GM21619 (cell line): ENCODE results near the gene HYCC1.
"Not testable (repeated sequence)": the region's sequence is repeated elsewhere in the genome, so short reads cannot be mapped to it uniquely, and the experiment has no call there.

Experiments
- ATAC-seq: cut with Tn5 transposase; IDR thresholded peaks from one replicate; pipeline ENCODE4 v1.9.1; 2021; ENCODE audit not compliant: unreplicated experiment

HYCC1 gene

DNA sequence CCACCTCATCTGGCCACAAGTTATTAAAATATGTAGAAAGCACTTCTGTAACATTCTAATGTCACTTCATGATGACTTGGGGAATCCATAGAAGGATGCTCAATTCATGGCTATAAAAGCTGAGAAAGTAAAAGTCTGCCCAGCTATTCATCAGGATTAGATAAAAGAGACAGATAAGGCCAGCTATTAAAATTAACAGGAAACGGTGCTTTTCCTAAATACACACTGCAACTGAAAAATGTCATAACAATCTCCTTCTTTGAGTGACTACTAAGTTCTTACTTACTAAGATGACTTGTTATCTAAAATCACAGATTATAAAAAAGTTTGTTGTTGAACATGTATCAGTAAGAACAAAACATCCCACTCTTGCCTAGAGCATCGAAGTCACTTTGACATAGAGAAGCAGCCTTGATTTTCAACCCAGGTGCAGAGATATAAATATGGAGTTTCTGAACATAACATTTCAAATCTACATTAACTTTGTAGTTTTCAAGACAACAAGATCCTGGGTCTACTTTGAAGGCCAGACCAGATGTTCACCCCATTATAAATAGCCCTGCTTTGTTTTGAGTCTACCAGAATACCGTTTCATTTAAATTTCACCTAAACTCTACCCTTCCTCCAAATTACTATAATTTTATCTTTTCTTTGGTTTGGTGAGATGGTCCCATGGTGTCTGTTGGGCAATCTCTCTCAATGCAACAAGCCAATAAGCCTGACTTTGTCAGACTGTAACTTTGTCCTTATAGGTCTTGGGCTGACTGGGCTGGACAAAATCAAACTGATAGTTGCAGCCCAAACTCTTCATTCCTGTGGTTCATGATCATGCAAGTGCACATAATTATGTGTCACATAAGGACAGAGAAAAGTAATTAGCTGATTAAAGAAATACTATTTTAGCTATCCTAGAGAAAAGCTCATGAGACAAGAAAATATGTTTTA, 24.0 kb downstream of the HYCC1 start:
- ATAC-seq = no peak

DNA sequence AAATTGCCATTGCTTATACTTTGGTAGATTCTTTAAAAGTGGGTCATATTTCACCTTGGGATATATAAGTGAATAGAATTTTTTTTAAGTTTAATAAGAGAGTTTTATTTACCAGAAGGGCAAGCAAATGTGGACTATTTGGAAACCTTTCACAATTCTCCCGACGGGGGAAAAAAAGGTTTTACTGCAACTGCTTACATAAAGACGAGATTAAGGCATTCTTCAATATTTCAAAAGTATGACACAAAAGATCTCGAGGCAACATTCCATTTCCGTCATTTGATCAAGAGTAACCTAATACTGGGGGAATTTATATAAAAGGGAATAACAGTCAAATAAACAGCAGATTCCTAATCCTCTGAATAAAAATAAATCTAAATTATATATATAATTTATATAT, 28.5 kb downstream of the HYCC1 start:
- ATAC-seq = no peak

DNA sequence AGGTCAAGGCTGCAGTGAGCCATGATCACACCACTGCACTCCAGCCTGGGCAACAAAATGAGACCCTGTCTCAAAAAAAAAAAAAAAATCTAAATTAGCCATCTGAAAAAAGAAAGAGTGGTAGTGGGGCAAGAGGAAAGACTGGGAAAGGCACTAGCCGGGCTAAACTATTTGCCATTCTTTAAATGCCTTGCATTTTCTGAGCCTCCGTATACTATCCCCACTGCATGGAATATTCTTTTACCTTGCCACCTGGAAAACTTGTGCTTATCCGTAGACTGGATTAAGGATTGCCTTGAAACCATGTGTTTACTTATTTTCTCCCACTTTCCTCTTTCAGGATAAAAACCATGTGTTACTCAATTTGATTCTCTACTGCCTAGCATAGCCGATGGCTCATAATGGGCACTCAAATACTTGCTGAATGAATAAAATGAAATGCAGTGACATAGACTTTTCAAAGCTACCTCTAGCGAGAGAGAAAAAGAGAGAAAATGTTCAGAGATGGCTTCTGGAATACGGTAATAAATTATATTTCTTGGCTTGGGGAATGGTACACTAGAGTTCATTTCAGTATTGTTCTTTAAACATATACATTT, 30.6 kb downstream of the HYCC1 start:
- no peak for ATAC-seq

DNA sequence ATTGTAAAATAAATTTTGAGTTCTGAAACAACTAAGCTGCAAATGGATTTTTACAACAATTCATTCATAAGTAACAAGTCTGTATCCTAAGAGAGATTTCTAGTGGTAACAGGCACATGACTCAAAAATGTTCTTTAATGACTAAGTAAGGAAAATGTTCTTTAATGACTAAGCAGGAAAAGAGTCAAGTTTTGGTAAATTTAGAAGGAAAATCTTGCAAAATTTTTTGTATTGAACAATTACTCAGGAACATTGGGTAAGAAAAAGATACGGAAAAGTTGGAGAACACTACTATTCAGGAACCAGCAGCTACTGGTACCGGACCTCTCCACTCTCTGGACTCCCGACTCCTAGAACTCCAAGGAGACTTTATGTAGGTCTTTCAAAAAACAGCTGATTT, 33.5 kb downstream of the HYCC1 start:
- no peak for ATAC-seq

DNA sequence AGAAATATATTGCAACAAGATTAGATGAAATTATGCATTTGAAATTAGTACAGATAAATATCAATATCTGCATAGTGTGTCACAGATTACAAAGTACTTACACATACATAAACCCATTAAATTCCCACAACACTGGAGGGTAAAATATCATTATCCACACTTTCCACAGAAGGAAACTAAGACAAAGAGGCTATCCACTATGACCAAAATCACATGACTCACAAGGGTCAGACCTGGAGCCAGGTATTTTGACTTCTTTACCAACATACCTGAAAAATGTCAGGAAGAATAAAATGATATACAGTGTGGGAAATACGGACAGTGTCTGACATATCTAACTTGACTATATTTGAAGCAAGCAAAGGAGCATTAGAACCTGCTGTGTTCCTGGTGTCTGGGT, 34.1 kb downstream of the HYCC1 start:
- ATAC-seq = no peak

DNA sequence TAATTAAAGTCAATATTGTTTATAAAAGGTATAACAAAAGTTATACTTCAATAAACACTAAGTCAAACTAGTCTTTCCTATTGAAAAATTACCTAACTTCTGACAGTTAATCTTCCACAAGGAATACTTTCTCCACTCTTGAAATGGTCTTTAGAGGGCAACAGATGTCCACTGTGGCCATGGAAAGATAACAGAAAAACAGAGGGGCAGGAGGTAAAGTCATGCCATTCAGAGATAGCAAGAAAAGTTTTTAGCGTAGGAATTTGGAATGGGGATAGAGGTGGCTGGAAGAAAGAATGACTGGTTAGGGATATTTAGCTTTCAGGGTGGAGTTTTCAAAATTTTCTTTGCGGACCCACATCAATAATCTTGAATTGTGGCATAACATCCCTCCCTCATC, 34.7 kb downstream of the HYCC1 start:
- ATAC-seq = no peak

DNA sequence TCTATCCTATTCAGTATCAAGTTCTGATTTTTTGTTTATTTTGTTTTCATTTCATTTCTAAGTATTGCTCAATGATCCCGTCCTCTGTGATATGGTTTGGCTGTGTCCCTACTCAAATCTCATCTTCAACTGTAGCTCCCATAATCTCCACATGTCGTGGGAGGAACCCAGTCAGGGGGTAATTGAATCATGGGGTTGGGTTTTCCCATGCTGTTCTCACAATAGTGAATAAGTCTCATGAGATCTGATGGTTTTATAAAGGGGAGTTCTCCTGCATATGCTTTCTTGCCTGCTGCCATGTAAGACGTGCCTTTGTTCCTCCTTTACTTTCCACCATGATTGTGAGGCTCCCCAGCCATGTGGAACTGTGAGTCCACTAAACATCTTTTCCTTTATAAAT, 39.3 kb downstream of the HYCC1 start:
- ATAC-seq = not testable (repeated sequence)

DNA sequence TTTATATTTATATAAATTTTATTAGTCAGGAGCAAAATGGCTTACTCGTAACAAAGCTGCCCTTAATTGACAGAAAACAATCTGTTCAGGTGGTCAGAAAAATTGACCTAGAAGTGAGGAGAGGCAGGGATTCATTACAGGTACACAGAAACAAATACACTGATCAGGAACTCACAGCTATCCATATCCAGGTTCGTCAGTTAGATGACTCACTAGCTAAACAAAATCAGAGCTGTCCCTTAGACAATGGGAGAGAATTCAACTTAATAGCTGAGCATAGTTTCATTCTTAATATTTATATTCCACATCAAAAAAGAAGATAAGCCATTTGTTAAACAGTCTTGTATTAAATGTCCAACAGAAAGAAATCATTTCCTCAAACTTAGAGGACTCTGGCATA, 41.7 kb downstream of the HYCC1 start:
- ATAC-seq = no peak

DNA sequence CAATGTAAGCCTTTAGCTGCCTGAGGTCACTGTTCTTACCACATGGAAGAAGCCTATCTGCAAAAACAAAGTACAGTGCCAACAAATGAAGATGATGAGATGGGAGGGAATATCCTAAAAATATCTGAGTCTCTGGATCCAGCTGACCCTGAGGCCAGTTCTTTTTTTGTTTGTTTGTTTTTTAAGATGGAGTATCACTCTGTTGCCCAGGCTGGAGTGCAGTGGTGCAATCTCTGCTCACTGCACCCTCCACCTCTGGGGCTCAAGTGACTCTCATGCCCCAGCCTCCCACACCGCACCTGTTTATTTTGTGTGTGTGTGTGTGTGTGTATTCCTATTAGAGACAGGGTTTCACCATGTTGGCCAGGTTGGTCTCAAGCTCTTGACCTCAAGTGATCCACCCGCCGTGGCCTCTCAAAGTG, 44.9 kb downstream of the HYCC1 start:
- no peak for ATAC-seq
